H1 (cell line): Measurements from ENCODE around the gene PRKCH. TPM values are rescaled to one million over a fixed set of nuclear protein-coding genes. Genes with fewer than 3 reads are reported as not detected.

Experiments
- CTCF ChIA-PET: fragments of 300-600 bp; sonication (Branson Sonifier 250); formaldehyde crosslinking; loops from one replicate; lab custom pipeline; 2021; ENCODE audit not compliant: partially characterized antibody; lab: Charles Lee
- POLR2A ChIA-PET: fragments of 300-600 bp; sonication (Branson Sonifier 250); formaldehyde crosslinking; loops from one replicate; lab custom pipeline; 2021; ENCODE audit warnings: inconsistent platforms; ENCODE audit not compliant: partially characterized antibody; lab: Charles Lee
- DNase-seq, 2 experiments: peaks; one replicate each; pipeline versions ENCODE4 v3.0.0 to v3.0.0-alpha.2; 2010 to 2022; ENCODE audit warnings: low spot score in 2 of 2, low read depth in 1 of 2, mixed read lengths in 1 of 2
- FAIRE-seq: peaks from 2 replicates; lab custom pipeline; 2011; peaks lifted over from hg19 to GRCh38; lab: Jason Lieb, UNC
- H2AFZ ChIP-seq: 2 replicates; pipeline ENCODE4 v1.8.1; 2012; ENCODE audit warnings: low read length, inconsistent platforms
- H2AK5ac ChIP-seq: 2 replicates; pipeline ENCODE4 v1.6.1; 2013; ENCODE audit warnings: low read depth, low read length
- H2BK120ac ChIP-seq: replicated peaks from 2 replicates; pipeline ENCODE3; 2013; ENCODE audit warnings: low read depth, low read length, inconsistent platforms
- H2BK12ac ChIP-seq: 2 replicates; pipeline ENCODE4 v1.6.1; 2013; ENCODE audit warnings: low read depth, low read length
- H2BK15ac ChIP-seq: 2 replicates; pipeline ENCODE4 v1.6.1; 2013; ENCODE audit warnings: low read length
- H2BK20ac ChIP-seq: 2 replicates; pipeline ENCODE4 v1.6.1; 2013; ENCODE audit warnings: low read length
- H2BK5ac ChIP-seq: 2 replicates; pipeline ENCODE4 v1.6.1; 2013; ENCODE audit warnings: low read depth, low read length
- H3K14ac ChIP-seq: 2 replicates; pipeline ENCODE4 v1.6.1; 2013; ENCODE audit warnings: inconsistent platforms; ENCODE audit not compliant: insufficient read length
- H3K18ac ChIP-seq: 2 replicates; pipeline ENCODE4 v1.6.1; 2013; ENCODE audit warnings: low read length; ENCODE audit errors: extremely low read depth
- H3K23ac ChIP-seq: 2 replicates; pipeline ENCODE4 v1.6.1; 2013; ENCODE audit warnings: inconsistent platforms; ENCODE audit not compliant: insufficient read length
- H3K23me2 ChIP-seq: 2 replicates; pipeline ENCODE4 v1.6.1; 2013; ENCODE audit warnings: low read depth, low read length
- H3K27ac ChIP-seq: 2 replicates; pipeline ENCODE4 v1.6.1; 2011; ENCODE audit warnings: low read depth, low read length, inconsistent platforms
- H3K27me3 ChIP-seq, 4 experiments: replicated peaks in 1 of 4; 1 replicate in 1 of 4; 2 replicates in 3 of 4; pipeline versions ENCODE4 v1.6.1 to v1.8.1; 2011 to 2013; ENCODE audit warnings: low read length in 3 of 4, mild to moderate bottlenecking in 3 of 4, inconsistent platforms in 2 of 4, mixed read lengths in 2 of 4, moderate library complexity in 1 of 4; ENCODE audit not compliant: control insufficient read depth in 3 of 4, insufficient read depth in 3 of 4; ENCODE audit errors: extremely low read depth in 1 of 4
- H3K36me3 ChIP-seq, 4 experiments: 2 replicates each; pipeline versions ENCODE4 v1.6.1 to v1.8.1; 2011 to 2013; ENCODE audit warnings: mild to moderate bottlenecking in 4 of 4, low read length in 3 of 4, moderate library complexity in 2 of 4, control low read depth in 1 of 4, inconsistent platforms in 1 of 4; ENCODE audit not compliant: insufficient read depth in 4 of 4, control insufficient read depth in 2 of 4
- H3K4ac ChIP-seq: replicated peaks from 2 replicates; pipeline ENCODE3; 2013; ENCODE audit warnings: low read length, low read depth, mixed read lengths, inconsistent platforms; ENCODE audit not compliant: insufficient read length
- H3K4me1 ChIP-seq, 4 experiments: replicated peaks in 1 of 4; 1 replicate in 1 of 4; 2 replicates in 3 of 4; pipeline versions ENCODE4 v1.6.1 to v1.8.1; 2011 to 2013; ENCODE audit warnings: low read length in 3 of 4, inconsistent platforms in 2 of 4, mixed read lengths in 1 of 4; ENCODE audit not compliant: insufficient read depth in 4 of 4, control insufficient read depth in 3 of 4
- H3K4me2 ChIP-seq, 2 experiments: 2 replicates each; pipeline versions ENCODE4 v1.6.1 to v1.8.1; 2011 to 2013; ENCODE audit warnings: low read depth in 2 of 2, low read length in 2 of 2, control low read depth in 1 of 2, inconsistent platforms in 1 of 2, mild to moderate bottlenecking in 1 of 2; ENCODE audit not compliant: insufficient read depth in 1 of 2
- H3K4me3 ChIP-seq, 4 experiments: fragments of 200-600, 300-600 bp in 1 of 4; sonication (generic), shearing (Covaris generic), sonication (Bioruptor Twin) in 1 of 4; 2 replicates each; pipeline versions ENCODE4 v1.5.1 to v1.8.1; 2011 to 2016; ENCODE audit warnings: low read length in 4 of 4, low read depth in 3 of 4, control low read depth in 2 of 4, inconsistent platforms in 2 of 4, mild to moderate bottlenecking in 2 of 4, mixed read lengths in 1 of 4, moderate library complexity in 1 of 4; ENCODE audit not compliant: insufficient read depth in 2 of 4; ENCODE audit errors: extremely low read depth in 1 of 4
- H3K56ac ChIP-seq: replicated peaks from 2 replicates; pipeline ENCODE3; 2013; ENCODE audit warnings: low read depth, mild to moderate bottlenecking, mixed read lengths, low read length, inconsistent platforms; ENCODE audit not compliant: insufficient read length
- H3K79me1 ChIP-seq: 2 replicates; pipeline ENCODE4 v1.6.1; 2013; ENCODE audit warnings: low read depth, low read length, control low read depth
- H3K79me2 ChIP-seq, 2 experiments: 2 replicates each; pipeline versions ENCODE4 v1.6.1 to v1.8.1; 2012 to 2013; ENCODE audit warnings: low read length in 2 of 2, mild to moderate bottlenecking in 2 of 2, inconsistent platforms in 1 of 2; ENCODE audit not compliant: insufficient read depth in 2 of 2, control insufficient read depth in 1 of 2
- H3K9ac ChIP-seq, 4 experiments: replicated peaks in 1 of 4; 1 replicate in 1 of 4; 2 replicates in 3 of 4; pipeline versions ENCODE4 v1.6.1 to v1.8.1; 2011 to 2013; ENCODE audit warnings: low read depth in 3 of 4, low read length in 3 of 4, control low read depth in 2 of 4, mild to moderate bottlenecking in 2 of 4, moderate library complexity in 2 of 4, inconsistent platforms in 1 of 4; ENCODE audit errors: extremely low read depth in 1 of 4
- H3K9me3 ChIP-seq, 2 experiments: 2 replicates each; pipeline versions ENCODE4 v1.6.1 to v1.8.1; 2012 to 2013; ENCODE audit warnings: mild to moderate bottlenecking in 2 of 2, moderate library complexity in 2 of 2, control low read depth in 1 of 2, inconsistent platforms in 1 of 2, low read depth in 1 of 2, low read length in 1 of 2, mixed read lengths in 1 of 2; ENCODE audit not compliant: insufficient read depth in 2 of 2
- H4K20me1 ChIP-seq, 2 experiments: replicated peaks in 1 of 2; 2 replicates each; pipeline versions ENCODE3 to v1.8.1; 2011 to 2013; ENCODE audit warnings: inconsistent platforms in 2 of 2, low read length in 2 of 2, mild to moderate bottlenecking in 1 of 2; ENCODE audit not compliant: insufficient read depth in 2 of 2, control insufficient read depth in 1 of 2
- H4K5ac ChIP-seq: 2 replicates; pipeline ENCODE4 v1.6.1; 2013; ENCODE audit warnings: low read length, low read depth, mixed read lengths, inconsistent platforms; ENCODE audit not compliant: insufficient read length
- H4K8ac ChIP-seq: 2 replicates; pipeline ENCODE4 v1.8.0; 2013; ENCODE audit warnings: mild to moderate bottlenecking, moderate library complexity, low read length, inconsistent platforms; ENCODE audit not compliant: insufficient read depth; ENCODE audit errors: extremely low read depth
- H4K91ac ChIP-seq: replicated peaks from 2 replicates; pipeline ENCODE3; 2013; ENCODE audit warnings: low read length, mixed read lengths, inconsistent platforms; ENCODE audit not compliant: insufficient read length
- CTCF ChIP-seq, 3 experiments: IDR thresholded peaks; 1 replicate in 2 of 3; 2 replicates in 1 of 3; pipeline versions ENCODE4 v1.5.1 to v1.6.1; 2011; ENCODE audit warnings: low read length in 3 of 3, mild to moderate bottlenecking in 3 of 3, inconsistent platforms in 2 of 3, low read depth in 1 of 3, moderate library complexity in 1 of 3; ENCODE audit not compliant: insufficient read depth in 1 of 3; ENCODE audit errors: control extremely low read depth in 1 of 3
- KDM1A ChIP-seq: fragments of 200-600, 300-600 bp; sonication (generic); IDR thresholded peaks from 2 replicates; pipeline ENCODE4 v1.7.1; 2016; ENCODE audit warnings: mild to moderate bottlenecking, low read length, borderline replicate concordance
- WGBS, 2 experiments: shearing (Covaris generic) in 1 of 2; methylation state at CpG; one replicate each; pipeline versions ENCODE4 v1.1.6 to v1.1.7; 2013 to 2015; ENCODE audit warnings: low lambda C conversion rate in 2 of 2, mixed read lengths in 2 of 2, inconsistent platforms in 1 of 2, low coverage in 1 of 2, missing lambda C conversion rate in 1 of 2; ENCODE audit not compliant: insufficient replicate concordance in 2 of 2, insufficient coverage in 1 of 2, insufficient read length in 1 of 2; ENCODE audit errors: extremely low coverage in 1 of 2, missing lambda C conversion rate in 1 of 2; 5-methylcytosine and 5-hydroxymethylcytosine counted together
- polyA plus RNA-seq, 7 experiments: library from polyadenylated mRNA; depleted of rRNA in 3 of 7; stranded (reverse) in 5 of 7; unstranded in 2 of 7; fragments of >200 nt in 5 of 7; fragments of 200-250 nt in 2 of 7; gene quantifications; 1 replicate in 5 of 7; 2 replicates in 1 of 7; 4 replicates in 1 of 7; pipeline versions ENCODE4 v1.2.1 to v1.2.3, GENCODE V29; 2011 to 2013; ENCODE audit warnings: missing spikeins in 2 of 7, mixed read lengths in 2 of 7
- total RNA-seq: library from RNA; stranded (reverse); fragmentation: NEBNext Ultra II Directional; extraction: Animal tissue kit (Norgen Biotek cat#: 25700); gene quantifications from 2 replicates; pipeline ENCODE4 v1.2.1, GENCODE V29; 2021

The PRKCH gene
- total and polyA plus RNA-seq, 2 of the 8 experiments (the other 6 are each of a cell fraction or from before 2014, with no cell fraction given) = 6.4 to 7.0 TPM

- Histone ChIP-seq H3K4me2 (no peak overlapping the region), H3K4me1 (peaks cover 0 to 4% (median 0%) of the 10 kb centered on the region in 4 experiments; a peak in 1 of 7 replicates), H4K91ac (no peak overlapping the region), H3K9me3 (no peaks in the 10 kb centered on the region), H3K18ac (no peak overlapping the region), H3K14ac (no peak overlapping the region), H2BK120ac (no peak overlapping the region), H3K23ac (no peak overlapping the region), H3K36me3 (no peaks in the 10 kb centered on the region), H4K8ac (no peak overlapping the region), H3K23me2 (no peaks in the 10 kb centered on the region), H3K27me3 (no peaks in the 10 kb centered on the region), H3K4ac (no peak overlapping the region), H2BK15ac (no peak overlapping the region), H2AK5ac (no peak overlapping the region), H3K56ac (no peak overlapping the region), H3K4me3 (no peak overlapping the region), H2AFZ (no peak overlapping the region; the same call in 1 of the 2 replicates), H4K5ac (no peak overlapping the region), H4K20me1 (no peaks in the 10 kb centered on the region), H3K27ac (no peak overlapping the region), H3K79me2 (no peaks in the 10 kb centered on the region), H3K9ac (no peak overlapping the region), H3K79me1 (no peaks in the 10 kb centered on the region; the same call in 1 of the 2 replicates), H2BK12ac (no peak overlapping the region), H2BK5ac (no peak overlapping the region), H2BK20ac (no peak overlapping the region)
- POLR2A ChIA-PET = interaction anchor here (0.7 kb wide), 1 partner anchor 13 kb away, joined by 3 read pairs; no protein-coding TSS in a partner anchor
- FAIRE-seq (no peak), DNase-seq (no peak)
- CTCF ChIA-PET = interaction anchor here (0.5 to 1.4 kb wide), 2 partner anchors 12 to 43 kb away, joined by 4 read pairs; no protein-coding TSS in a partner anchor
- TF ChIP-seq KDM1A (no peak), CTCF (IDR thresholded peaks at IDR 0.05; ENCODE audit: control extremely low read depth in 1 of 3, insufficient read depth in 1 of 3, low read depth in 1 of 3, low read length in 3 of 3) (no peak)
- 89% methylated on average over 11 of the region's 11 CpGs; no CpG with 5 or more reads in 1 of the 2 experiments for WGBS, 2 experiments
These were observed 12.9 kb downstream of the PRKCH start for GRCh38 chr14:61334197-61334701.
